ENCODE measurements around the gene SLC5A10. TPM values are rescaled to one million over a fixed set of nuclear protein-coding genes. Genes with fewer than 3 reads are reported as not detected.
"Not testable (repeated sequence)": the region's sequence is repeated elsewhere in the genome, so short reads cannot be mapped to it uniquely, and the experiment has no call there.

SLC5A10 gene
- total RNA-seq, 6 donors from 2014 or later, result not detected

DNA sequence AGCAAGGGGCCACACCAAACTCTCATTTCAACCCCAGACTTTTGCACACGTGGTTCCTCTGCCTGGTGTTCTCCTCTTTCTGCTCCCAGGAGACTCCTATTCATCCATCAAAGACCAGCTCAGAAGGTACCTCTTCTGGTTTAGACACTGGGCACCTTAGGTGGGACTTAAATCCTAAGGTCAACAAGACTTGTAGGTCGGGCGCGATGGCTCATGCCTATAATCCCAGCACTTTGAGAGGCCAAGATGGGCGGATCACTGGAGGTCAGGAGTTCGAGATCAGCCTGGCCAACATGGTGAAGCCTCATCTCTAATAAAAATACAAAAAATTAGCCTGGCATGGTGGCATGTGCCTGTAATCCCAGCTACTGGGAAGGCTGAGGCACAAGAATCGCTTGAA lies 95.5 kb downstream of the SLC5A10 start:
- 96 to 97% methylated on average over 5 of the region's 7 CpGs for WGBS, 2 donors
- H3K27me3 ChIP-seq; H3K27ac ChIP-seq; H3K4me3 ChIP-seq; H3K36me3 ChIP-seq; H3K4me1 ChIP-seq; ATAC-seq (ENCODE audit: low FRiP score in 2 of 2); H3K9me3 ChIP-seq; DNase-seq: not testable (repeated sequence)

- DNase-seq; H3K36me3 ChIP-seq; H3K9me3 ChIP-seq; ATAC-seq (ENCODE audit: low FRiP score in 2 of 2); H3K4me3 ChIP-seq; H3K27ac ChIP-seq; H3K4me1 ChIP-seq; H3K27me3 ChIP-seq: not testable (repeated sequence)
- WGBS, 2 donors, result no CpG with 5 or more reads among the region's 7 CpGs
Measured at GRCh38 chr17:19048826-19049225, 96.9 kb downstream of the SLC5A10 start.

DNA sequence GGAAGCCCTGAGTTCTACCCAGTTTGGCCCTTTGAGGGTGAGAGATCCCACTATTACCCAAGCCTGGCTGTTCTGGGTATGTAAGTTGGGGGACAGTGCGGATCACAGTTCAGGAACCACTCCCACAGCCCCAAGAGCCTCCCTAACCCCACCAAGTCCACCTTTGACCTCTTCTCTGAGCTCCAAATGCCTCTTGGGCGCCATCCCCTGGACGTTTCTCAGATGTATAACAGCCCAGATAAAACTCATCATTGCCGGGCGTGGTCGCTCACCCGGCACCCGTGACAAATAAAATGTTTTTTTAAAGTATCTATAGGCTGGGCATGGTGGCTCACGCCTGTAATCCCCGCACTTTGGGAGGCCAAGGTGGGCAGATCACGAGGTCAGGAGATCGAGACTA lies 103.5 kb downstream of the SLC5A10 start:
- DNase-seq, H3K4me3 ChIP-seq, H3K4me1 ChIP-seq, H3K27ac ChIP-seq, H3K9me3 ChIP-seq, H3K36me3 ChIP-seq, H3K27me3 ChIP-seq: not testable (repeated sequence)
- peak; percentile 73 to 75 for ATAC-seq (ENCODE audit: low FRiP score in 2 of 2)
- no CpG with 5 or more reads among the region's 12 CpGs for WGBS, 2 donors

GRCh38 chr17:19062009-19062717 lies 110.2 kb downstream of the SLC5A10 start:
- peak; percentile 79 to 90 for DNase-seq
- H3K9me3 ChIP-seq, H3K4me3 ChIP-seq, H3K36me3 ChIP-seq, H3K4me1 ChIP-seq, H3K27me3 ChIP-seq: not testable (repeated sequence)
- H3K27ac ChIP-seq, result peak overlapping the region in 1 of 4 donors; percentile 83
- ATAC-seq (ENCODE audit: low FRiP score in 2 of 2), result peak in 1 of 2 donors; percentile 46
- 0 to 3% methylated on average over 12 to 22 of the region's 51 CpGs for WGBS, 2 donors

DNA sequence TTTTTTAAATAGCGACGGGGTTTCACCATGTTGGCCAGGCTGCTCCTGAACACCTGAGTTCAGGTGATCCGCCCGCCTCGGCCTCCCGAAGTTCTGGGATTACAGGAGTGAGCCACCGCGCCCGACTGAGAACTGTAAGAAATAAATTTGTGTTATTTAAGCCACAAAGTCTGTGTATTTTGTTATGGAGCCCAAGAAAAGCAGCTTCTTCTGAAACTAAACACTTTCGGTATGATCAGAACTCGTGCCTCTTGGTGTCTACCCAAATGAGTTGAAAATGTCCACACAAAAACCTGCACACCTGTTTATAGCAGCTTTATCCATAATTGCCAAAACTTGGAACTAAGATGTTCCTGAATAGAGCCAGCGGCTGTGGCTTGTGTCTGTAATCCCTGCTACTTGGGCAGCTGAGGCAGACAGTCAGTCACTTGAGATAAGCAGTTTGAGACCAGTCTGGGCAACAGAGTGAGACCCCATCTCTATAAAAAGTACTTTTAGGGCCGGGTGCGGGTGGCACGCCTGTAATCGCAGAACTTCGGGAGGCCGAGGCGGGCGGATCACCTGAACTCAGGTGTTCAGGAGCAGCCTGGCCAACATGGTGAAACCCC lies 110.9 kb downstream of the SLC5A10 start:
- H3K4me3 ChIP-seq, H3K27me3 ChIP-seq, H3K36me3 ChIP-seq, H3K27ac ChIP-seq, DNase-seq, H3K9me3 ChIP-seq, H3K4me1 ChIP-seq: not testable (repeated sequence)
- WGBS, 2 donors, result no CpG with 5 or more reads among the region's 20 CpGs
- ATAC-seq (ENCODE audit: low FRiP score in 2 of 2), result peak; percentile 78 to 92

GRCh38 chr17:19063326-19063956 lies 111.5 kb downstream of the SLC5A10 start:
- ATAC-seq (ENCODE audit: low FRiP score in 2 of 2), result peak in 1 of 2 donors; percentile 42

DNA sequence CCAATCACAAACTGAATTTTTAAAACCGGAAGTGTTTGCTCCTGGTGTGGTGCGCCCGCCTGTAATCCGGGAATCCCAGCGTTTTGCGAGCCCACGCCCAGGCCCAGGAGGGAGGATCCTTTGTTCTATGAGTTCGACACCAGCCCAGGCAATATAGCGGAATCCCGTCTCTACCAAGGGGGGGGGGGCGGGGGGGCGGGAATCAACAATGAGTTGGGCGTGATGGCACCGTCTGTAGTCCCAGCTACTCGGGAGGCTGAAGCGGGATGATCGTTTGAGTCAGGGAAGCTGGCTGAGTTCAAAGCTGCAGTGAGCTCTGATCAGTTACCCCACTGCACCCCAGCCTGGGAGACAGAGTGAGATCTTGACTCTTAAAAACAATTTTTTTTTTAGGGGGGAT lies 112.4 kb downstream of the SLC5A10 start:
- ATAC-seq (ENCODE audit: low FRiP score in 2 of 2); H3K9me3 ChIP-seq; H3K4me1 ChIP-seq; H3K36me3 ChIP-seq; H3K27me3 ChIP-seq: not testable (repeated sequence)
- WGBS, 2 donors, result 0% methylated on average over 10 of the region's 17 CpGs; no CpG with 5 or more reads in 1 of the 2 donors
- peak in 1 of 2 donors; percentile 19 for DNase-seq
- peak overlapping the region in 1 of 4 donors; percentile 73 for H3K27ac ChIP-seq
- peak overlapping the region in 1 of 4 donors; percentile 23 for H3K4me3 ChIP-seq

More at GRCh38 chr17:19063326-19063956, 111.5 kb downstream of the SLC5A10 start:
- not testable (repeated sequence) for H3K4me1 ChIP-seq, H3K36me3 ChIP-seq, H3K9me3 ChIP-seq, H3K27me3 ChIP-seq
- TF ChIP-seq POLR2A (IDR thresholded peaks at IDR 0.05), result peak in 2 of 4 donors; percentile 79 to 92
- 0% methylated on average over 24 of the region's 44 CpGs; no CpG with 5 or more reads in 1 of the 2 donors for WGBS, 2 donors
- DNase-seq, result peak; percentile 42 to 92
- Histone ChIP-seq H3K27ac (peak overlapping the region in 2 of 4 donors; percentile 40 to 73), H3K4me3 (peak overlapping the region in 1 of 4 donors; percentile 36)

DNA sequence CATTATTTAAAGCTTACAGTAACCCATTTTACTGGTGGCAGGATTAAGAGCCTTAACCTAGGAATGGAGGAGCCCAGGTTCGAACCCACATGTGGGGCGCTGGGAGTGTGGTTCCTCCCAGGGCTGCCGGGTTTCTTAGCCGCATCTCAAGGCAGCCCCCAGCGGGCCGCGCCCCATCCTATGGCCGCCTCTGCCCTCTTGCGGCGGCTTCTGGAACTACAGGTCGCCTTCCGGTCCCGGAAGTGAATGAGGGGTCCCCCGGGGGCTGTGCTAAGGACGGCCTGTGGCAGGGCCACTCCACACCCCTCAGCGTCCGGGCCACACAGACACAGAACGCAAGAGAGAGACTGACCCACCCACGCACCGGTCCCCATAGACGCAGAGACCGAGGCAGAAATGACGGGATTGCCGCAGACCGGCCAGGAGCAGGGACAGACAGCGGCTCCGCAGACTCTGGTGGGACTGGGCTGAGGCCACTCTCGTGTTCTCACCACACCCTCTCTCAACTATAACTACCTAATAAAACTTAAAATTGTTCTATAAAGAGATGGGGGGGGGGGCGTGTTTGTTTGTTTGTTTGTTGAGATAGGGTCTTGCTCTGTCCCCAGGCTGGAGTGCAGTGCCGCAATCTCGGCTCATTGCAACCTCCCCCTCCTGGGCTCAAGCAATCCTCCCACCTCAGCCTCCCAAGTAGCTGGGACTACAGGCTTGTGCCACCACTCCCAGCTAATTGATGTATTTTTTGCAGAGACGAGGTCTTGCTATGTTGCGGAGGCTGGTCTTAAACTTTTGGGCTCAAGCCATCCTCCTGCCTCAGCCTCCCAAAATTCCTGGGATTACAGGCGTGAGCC lies 118.6 kb downstream of the SLC5A10 start:
- DNase-seq, H3K9me3 ChIP-seq, H3K4me1 ChIP-seq, H3K27me3 ChIP-seq, H3K4me3 ChIP-seq, H3K36me3 ChIP-seq, H3K27ac ChIP-seq: not testable (repeated sequence)
- peak; percentile 97 to 99 for ATAC-seq (ENCODE audit: low FRiP score in 2 of 2)
- WGBS, 2 donors, result no CpG with 5 or more reads among the region's 34 CpGs

Small RNA genes lying within 50 kb of the gene (small RNA-seq; reads per million reads assigned to genes)
- gene AC090286.3 (0 reads per million in 4 donors), gene RF00324 (0 reads per million in 4 donors)

Other genes with a start within 250 kb of the SLC5A10 start
- gene FBXW10, start 208.1 kb upstream of the SLC5A10 start, total RNA-seq, result 1 to 10 TPM in 1 of 6 donors, under 1 TPM in 3, not detected in 2; 0.15 to 2.7 (median 0.47) TPM
- 10 to 100 TPM; 14.7 to 71.1 (median 34.9) TPM for gene TVP23B, start 171.0 kb upstream of the SLC5A10 start, total RNA-seq
- 10 to 100 TPM; 16.6 to 39.8 (median 29.2) TPM for gene PRPSAP2, start 94.0 kb upstream of the SLC5A10 start, total RNA-seq
- gene FAM83G, start 52.6 kb downstream of the SLC5A10 start, total RNA-seq, result 10 to 100 TPM in 4 of 6 donors, 1 to 10 TPM in 2; 3.1 to 17.2 (median 11.2) TPM
- 10 to 100 TPM in 1 of 6 donors, 1 to 10 TPM in 5; 3.1 to 11.3 (median 4.8) TPM for gene GRAP, start 94.8 kb downstream of the SLC5A10 start, total RNA-seq
- 10 to 100 TPM in 1 of 6 donors, 1 to 10 TPM in 5; 2.3 to 17.2 (median 5.0) TPM for gene GRAPL, start 175.4 kb downstream of the SLC5A10 start, total RNA-seq